HG02981 (cell line): ENCODE measurements around the gene SLC25A13.
"Not testable (repeated sequence)": the region's sequence is repeated elsewhere in the genome, so short reads cannot be mapped to it uniquely, and the experiment has no call there.

Source experiments
- ATAC-seq: cut with Tn5 transposase; IDR thresholded peaks from one replicate; pipeline ENCODE4 v1.9.1; 2021; ENCODE audit warnings: mild to moderate bottlenecking, moderate library complexity; ENCODE audit not compliant: unreplicated experiment

Gene SLC25A13

DNA sequence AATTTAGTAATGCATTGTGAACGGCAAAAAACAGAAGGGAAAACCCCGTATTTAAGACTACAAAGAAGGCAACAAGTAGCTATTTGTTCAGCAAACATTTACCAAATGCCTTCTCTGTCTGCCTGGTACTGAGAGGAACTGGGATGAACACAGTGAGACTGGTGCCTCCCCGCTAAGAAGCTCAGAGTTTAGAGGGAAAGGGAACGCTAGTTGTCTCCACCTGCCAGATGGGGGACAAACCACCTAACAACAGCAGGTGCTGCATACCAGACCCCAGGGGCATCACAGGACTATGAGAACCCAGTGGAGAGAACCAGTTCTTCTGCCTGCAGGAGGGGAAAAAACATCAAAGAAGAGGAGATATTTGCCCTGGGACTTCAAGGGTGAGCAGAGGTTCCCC, 147.1 kb downstream of the SLC25A13 start:
- no peak for ATAC-seq

DNA sequence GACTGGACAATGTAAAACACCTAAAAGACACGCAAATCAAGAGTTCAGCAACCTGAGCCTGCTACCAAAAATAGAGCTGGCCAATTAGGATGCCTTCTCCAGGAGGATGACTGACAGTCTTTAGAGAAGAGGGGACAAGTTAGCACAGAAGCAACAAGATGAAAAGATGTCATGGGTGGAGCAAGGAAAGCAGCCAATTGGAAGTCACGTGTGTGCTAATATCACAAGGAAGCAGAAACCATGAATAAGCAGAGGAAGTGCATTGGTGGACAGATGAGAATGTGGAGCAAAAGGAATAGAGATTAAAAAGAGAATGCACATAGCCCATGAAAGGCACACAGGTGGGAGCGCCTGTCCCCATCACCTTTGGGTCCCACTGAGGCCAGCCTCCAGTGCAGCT, 148.1 kb downstream of the SLC25A13 start:
- ATAC-seq = no peak

DNA sequence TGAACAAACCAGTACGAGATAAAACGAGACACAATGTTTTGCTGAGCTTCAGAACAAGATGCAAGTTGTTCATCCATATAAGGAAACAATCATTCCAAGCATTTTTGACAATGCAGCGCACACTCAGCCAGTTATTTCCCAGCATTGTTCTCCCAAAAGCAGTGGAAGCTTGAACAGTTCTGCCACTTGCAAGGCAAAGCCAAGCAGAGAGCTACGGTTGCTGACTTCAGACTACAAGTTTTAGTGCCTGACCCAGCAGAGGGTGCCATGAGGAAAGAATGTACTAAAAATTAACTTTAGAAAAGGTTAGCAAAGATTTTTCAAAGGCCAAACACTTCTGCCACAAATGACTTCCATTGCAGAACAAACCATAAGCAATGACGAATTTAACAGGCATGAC, 152.5 kb downstream of the SLC25A13 start:
- ATAC-seq = no peak

DNA sequence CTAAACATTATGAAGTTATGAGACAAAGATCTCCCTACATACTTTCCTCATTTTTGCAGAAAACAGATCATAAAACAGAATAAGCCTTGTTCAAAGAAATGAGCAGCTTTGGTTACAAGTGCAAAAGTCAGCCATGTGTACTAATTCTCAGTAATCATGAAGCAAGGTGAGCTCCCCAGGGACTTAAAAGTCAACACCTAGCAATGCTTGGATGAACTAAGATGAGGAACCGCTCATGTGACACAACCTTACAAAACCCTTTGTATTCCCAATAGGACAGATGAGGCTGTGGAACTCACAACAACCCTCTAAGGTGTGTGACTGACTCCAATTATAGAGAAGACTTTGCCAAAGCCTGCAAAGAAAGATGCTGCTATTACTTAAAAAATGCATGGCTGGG, 154.5 kb downstream of the SLC25A13 start:
- ATAC-seq = no peak

DNA sequence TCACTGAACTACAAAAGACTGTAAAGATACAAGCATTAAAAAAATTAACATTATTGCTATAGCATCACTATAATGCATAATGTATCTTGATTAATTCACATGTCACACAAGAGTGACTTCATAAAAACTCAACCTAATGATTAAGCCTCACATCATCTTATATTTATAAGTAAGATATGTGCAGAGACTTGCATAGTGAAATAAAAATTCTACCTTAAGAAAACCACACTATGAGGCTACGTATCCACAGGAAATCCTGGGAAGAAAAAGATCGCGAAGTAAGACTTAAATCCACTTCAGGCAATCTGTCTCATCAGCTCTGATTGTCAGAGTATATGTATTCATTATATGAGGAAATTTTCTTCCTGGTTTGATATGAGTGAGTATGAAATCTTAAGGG, 160.0 kb downstream of the SLC25A13 start:
- ATAC-seq = no peak

DNA sequence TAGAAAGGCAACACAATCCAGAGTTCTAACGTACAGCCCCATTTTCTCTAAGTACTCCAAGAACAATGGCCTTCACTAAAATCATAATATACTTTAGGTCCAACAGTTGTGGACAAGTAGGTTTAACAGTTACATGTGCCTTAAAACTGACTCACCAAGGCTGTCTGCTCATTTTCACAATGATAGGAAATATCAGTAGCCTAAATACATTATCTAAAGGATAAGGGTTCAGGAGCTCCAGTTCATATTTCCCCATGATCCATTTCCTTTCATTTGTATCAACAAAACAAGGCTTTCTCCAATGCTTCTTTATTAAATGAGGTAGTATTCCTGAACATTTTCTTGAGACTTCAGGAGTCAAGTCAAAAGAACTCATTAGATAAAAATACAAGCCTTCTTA, 164.0 kb downstream of the SLC25A13 start:
- ATAC-seq = no peak

DNA sequence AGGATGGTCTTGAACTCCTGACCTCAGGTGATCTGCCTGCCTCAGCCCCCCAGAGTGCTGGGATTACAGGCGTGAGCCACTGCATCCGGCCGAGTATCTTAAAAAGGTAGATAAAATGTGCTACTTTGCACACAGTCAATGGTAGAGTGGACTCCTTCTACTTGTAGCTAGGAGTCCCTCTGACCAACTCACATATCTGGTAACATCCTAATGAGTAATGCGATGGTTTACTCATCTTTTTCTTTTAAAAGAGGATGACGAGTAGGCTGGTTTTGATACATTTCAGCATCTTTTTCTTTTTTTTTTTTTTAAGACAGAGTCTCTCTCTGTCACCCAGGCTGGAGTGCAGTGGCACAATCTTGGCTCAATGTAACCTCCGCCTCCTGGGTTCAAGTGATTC, 167.4 kb downstream of the SLC25A13 start:
- not testable (repeated sequence) for ATAC-seq

DNA sequence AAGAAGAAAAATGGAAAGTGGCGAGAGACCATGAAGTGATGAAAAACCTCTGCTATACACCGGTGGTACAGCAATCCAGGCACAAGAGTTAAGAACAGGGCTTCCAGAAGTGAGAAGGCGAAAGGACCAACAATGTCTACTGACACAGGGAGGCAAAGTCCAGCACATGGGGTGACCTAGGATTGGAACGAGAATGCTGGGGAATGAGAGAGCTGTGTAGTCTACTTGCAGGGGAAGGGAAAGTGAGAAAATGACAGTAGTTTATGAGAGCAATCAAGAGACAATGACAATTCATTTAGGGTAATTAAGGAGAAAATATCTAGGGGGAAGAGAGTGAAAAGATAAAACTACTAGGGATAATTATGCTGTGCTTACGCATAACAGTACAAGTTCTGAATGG, 169.2 kb downstream of the SLC25A13 start:
- no peak for ATAC-seq

DNA sequence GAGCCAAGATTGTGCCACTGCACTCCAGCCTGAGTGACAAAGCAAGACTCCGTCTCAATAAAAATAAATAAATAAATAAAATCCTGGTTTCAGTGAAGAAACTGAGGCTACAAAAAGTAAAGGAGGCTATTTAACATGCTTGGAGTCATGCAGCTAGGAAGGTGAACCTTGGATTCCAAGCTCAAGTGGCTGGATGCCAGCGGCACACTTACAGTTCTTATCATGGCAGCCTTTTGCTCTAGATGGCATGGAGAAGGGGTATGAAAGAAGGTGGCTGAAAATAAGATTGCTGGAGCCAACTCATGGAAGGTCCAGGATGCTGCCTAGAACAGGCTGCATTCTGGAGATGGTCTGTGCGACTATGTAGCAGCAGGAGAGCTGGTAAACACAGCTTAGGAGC, 170.0 kb downstream of the SLC25A13 start:
- no peak for ATAC-seq

DNA sequence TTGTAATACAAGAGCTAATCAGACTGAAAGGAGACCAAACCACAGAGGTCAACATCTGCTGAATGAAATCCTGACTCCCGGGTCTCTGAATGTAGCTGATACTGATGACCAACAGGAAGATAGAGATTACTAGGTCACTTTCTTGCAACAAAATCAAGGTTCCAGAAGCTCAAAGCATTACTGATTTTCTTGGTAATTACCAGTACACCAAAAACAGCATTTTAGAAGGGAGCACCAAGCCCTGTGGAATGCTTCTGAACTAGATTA, 177.7 kb downstream of the SLC25A13 start:
- no peak for ATAC-seq

DNA sequence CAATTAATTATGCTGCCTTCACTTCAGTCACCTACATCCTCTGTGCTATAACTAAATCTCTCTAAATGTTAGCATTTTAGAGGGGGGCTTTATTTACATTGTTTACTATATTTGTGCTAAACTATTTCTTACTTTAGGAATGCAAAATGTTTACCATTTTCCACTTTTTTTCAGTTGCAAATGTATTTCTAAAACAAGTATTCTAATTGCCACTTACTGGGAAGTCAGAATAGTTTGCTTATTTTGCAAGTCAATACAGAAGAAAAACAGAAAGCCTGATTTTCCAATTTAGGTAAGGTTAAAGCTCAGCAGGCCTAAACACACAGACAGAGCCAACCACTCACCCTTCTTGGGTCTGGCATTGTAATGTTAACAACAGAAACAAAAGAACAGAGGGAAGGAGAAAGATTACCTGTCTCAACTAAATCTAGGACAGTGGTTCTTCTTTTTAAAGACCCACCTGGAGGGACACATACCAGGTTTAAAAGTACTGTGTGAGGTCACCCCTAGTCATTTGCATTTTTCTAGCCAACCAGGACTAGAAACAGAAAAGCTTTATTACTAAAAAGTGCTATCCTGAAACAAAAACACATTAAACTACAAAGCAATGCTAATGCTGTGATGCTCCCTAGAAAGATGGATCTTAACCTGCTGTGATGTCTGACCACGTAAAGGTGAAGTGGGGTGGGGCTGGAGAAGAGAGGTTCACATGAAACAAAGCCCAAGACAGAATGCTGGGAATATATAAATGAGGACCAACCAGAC, 178.2 kb downstream of the SLC25A13 start:
- ATAC-seq = no peak

DNA sequence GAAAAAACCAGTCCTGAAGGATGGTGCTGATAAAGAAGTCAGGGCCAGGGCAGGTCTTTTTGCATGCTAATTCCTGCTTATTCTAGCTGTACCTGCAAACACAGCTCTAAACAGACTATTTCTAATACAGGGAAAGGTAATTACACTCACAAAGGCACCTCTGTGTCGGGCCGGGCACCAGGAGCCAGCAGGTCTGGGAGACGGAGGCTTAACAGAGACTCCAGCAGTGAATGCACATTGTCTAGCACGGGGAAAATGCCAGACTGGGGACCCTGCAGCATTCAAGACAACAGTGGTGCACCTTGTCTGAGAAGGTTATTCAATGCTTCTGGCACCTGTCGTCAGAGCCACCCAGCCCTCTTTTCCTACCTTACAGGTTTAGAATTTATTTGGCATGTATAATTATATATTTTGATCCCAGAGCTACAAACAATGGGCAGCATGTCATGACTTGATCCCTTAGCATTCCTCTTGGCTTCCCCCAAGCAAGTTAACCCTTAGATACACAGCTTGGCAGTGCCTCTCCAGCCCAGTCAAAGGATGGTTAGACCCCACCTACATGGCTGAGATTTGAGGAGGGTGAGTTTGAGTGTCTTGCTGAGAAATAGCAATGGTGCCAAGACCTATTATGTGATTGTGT, 185.2 kb downstream of the SLC25A13 start:
- no peak for ATAC-seq

DNA sequence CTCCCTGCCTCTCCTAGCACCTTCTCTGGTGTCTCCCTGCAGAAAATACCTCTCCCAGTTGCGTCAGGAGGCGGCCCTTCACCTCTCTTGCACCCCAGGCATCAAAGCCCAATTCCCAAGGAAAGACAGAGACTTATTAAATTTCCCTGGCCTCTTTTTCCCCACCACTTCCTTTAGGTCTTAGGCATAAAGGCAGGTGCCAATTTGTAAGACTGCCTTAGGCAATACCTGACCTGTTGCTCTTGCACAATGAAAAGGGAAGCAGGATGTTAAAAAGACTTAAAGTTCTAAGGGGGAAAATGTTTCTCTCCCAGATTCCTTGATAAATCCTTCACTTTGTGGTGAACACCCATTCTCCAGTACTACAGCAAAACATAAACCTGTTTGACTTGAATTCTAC, 186.7 kb downstream of the SLC25A13 start:
- no peak for ATAC-seq

DNA sequence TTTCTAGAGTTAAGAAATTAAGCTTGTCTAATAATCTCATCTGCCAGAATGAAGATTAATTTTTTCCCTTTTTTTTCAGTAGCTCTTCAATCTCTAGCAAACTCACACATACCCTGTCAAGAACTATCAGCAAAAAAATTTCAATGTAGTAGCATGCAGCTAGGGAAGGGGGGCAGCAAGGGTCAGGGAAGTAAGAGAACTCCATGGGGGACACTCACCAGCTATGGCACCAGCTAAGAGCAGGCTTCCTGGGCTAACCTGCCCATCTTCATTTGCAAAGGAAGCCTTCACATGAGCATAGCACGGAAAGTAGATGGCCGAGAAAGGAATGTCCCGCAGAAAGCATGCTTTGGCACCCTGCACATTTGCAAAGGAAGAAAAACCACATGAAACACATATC, 190.4 kb downstream of the SLC25A13 start:
- ATAC-seq = no peak

DNA sequence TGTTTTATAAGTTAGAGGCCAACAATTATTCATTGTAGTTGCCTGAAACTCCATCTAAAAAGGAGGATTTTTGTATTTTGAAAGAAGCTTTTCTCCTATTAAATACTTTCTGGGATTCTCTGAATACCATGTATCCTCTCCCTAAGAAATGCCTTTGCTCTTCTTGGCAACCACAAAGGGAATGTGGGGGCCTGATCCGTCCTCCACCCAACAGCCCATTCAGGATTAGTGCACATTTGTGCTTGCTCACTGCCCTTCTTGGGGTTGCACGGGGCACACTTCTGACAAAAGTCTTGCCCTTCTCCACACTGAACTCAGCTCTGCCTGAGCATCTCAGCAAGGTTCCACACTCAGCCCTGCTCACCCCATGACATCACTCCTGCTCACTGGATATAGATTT, 194.2 kb downstream of the SLC25A13 start:
- no peak for ATAC-seq

DNA sequence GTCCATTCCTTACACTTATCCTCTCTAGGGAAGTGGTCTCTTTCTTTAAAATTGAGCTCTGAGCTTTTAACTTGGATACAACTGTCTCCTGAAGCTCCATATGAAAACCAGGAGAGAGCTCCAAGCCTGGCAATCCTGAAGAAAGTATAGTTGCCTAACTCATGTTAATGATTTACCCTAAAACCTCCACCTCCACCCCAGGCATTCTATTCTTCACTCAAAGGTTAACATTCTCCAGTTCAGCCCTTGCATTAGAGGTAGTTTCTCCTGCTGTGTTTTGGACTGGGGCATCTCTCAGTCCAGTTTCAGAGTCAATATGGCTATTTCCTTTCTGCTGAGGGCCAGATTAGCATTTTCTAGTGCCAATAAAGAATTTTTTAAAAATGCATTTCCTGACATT, 195.5 kb downstream of the SLC25A13 start:
- ATAC-seq = no peak

DNA sequence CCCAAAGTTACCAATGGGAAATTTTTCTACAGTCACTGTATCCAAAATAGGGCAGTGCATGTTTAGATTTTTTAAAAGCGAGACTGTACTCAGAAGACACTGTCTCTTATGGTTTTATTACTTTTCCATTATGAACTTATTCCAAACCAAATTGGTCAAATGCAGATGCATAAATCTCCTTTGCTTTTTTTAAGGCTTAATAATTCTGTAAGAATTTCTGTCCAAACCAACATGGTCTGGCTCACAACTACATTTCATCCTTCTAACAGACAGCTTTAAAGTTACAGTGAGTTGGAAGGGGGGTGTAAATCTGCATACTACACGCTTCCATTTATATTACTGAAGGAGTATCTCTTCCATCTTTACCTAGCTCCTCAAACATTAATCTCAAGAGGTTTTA, 199.2 kb downstream of the SLC25A13 start:
- ATAC-seq = no peak

DNA sequence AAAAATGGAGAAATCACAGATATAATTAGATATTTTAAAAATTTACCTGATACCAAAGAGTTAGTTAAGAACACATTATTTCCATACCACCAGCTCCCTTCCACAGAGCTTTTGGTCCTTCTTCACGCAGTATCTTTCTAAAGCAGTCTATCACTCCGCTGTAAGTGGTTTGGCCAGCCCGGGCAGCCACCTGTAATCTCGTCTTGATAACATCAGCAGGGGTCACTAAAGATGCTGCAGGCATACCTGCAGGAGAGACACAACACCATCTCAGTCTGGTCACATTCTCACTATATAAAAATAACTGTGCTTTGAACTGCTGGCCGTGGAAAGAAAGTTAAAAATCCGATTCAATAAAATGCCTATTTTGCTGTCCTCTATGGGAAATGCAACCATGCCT, 200.1 kb downstream of the SLC25A13 start:
- no peak for ATAC-seq

DNA sequence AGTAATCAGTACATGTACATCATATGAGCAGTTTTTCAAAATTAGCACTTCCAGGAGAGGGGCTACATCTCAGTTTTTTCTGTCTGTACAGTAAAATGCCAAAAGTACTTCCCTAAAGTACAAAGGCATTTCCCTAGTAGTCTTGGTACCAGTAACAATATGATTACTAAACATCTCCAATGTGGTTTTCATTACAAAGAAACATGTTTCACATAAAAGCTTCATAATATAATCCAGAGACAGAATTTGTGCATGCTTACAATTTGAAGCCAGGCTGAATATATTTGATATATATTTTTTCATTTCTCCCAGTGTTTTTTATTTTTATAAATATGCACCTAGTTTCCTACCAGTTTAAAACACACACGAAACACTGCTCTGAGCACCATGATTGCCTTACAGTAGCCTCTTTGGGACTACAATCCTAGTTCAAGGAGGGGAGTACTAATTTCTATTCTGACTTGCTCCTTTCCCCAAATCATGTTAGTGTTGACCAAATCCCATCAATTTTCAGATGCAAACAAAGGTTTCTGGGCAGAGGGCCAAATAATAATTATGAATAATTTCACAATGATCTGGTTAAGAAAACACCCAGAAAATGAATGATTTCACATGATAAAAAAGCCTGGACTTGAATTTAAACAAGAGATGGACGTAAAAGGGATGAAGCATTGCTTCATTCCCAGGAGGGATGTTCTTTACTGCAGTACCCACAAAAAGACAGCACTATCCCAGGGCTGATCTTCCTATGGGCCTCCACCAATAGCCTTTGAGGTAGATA, 201.3 kb downstream of the SLC25A13 start:
- no peak for ATAC-seq

DNA sequence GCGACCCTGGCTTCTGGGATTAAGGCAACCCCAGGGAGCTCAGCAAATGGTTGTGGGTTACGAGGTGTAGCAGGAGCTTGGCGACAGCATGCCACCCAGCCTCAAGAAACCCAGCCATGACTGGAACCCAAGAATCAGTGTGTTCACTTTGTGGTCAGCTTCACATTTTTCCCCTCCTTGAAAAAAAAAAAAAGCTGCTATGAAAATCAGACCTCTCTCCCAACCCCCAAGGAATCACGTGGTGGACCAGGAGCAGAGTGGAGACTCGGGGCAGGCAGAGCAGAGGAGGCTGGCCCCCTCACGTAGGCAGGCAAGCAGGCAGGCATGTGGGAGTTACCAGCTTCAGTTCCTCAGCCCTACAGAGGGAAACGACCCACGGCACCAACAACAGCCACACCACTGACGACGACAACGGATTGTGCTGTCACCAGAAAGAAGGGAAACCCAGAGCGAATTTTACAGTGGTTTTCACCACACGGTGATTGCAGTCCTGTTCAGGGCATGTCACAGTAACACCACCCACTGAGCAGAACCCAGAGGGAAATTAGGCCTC, 203.4 kb downstream of the SLC25A13 start:
- no peak for ATAC-seq

DNA sequence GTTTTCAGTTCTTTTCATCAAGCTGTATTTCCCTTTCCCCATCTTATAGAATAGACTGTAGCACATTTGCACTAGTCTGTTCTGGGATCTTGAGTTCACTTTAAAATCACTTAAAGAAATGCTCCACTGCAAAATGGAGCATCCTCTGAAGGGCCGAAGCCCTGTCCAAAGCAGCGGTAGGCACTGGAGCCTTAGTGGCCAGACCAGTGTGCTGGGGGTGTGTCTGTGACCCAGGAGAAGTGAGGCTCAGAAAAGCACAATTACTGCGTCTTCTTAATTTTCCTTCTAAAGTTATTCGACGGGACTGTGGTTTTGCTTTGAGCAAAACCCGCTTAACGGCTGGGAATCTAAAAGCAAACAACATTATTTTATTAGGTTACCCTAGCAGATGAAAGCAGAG, 205.7 kb downstream of the SLC25A13 start:
- ATAC-seq = no peak

DNA sequence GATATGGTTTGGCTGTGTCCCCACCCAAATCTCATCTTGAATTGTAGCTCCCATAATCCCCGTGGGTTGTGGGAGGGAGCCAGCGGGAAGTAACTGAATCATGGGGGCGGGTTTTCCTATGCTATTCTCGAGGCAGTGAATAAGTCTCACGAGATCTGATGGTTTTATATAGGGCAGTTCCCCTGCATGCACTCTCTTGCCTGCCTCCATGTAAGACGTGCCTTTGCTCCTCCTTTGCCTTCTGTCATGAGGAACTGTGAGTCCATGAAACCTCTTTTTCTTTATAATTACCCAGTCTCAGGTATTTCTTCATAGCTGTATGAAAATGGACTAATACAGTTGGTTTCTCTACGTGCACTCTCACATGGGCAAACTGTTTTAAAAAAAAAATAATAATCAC, 207.7 kb downstream of the SLC25A13 start:
- no peak for ATAC-seq
